ENCODE results near the gene ITPR2.
"Not testable (repeated sequence)": the region's sequence is repeated elsewhere in the genome, so short reads cannot be mapped to it uniquely, and the experiment has no call there.

Gene ITPR2

DNA sequence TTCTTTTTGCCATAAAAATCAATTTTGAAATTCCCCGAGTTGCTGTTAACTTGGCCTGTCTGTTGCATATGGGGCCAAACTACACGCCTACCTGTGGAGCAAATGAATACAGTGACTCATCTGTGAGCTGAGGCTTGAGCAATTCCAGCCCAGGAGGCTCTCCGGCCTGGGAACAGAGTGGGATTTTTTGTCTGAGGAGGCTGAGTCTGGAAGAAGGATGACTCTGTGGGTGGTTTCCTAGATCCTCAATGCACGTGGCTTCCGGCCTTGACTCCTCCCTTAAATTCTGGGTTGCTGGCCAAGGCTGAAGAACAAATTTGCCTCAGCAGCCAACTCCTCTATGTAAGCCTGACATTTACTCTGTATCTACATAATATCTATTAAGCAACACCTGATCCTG, 513.5 kb downstream of the ITPR2 start:
- no peak for DNase-seq

DNA sequence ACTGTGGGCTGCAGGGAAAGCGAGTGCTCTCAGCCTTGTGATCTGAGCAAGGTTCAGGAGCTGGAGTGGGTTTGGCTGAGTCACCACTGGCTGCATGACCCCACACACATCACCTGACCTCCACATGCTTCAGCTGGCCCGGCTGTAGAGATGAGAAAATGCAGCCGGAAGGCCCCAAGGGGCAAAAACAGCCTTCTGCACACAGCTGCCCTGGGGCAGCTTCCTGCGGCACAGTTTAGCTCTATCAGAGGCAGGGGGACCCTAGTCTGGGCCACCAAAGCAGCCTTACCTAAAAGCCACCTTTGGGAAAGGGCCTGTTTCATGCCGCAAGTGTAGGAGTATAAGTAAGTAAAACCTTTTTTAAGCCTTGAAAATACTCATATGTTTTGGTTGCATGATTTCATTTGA, 514.3 kb downstream of the ITPR2 start:
- no peak for DNase-seq

DNA sequence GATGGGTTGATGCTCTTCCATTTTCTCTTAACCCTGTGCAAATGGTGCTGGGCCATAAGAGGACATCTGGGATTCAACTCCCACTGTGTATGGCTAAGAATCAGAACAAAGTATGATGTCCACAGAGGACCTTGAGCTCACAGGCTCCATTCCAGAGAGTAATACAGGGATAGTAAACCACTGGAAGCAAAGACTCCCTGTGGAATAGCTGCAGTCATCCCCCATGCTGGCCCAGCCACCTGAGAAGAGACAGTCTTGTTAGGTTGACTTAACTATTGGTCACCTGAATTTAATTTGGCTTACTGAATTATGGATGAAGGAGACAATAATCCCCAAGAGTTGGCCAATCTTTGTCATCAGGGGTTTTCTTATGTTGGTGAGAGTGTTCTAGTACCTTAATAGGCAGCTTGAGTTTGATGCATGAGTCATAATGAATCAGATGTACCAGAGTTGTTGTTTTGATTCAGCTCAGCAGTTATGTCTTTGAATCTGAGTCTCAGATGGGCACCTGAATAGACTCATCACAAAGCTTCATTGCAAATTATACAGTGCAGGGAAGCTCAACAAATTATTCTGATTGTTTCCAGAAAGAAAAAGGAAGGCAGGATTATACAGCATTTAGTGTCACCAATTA, 514.9 kb downstream of the ITPR2 start:
- DNase-seq: no peak

DNA sequence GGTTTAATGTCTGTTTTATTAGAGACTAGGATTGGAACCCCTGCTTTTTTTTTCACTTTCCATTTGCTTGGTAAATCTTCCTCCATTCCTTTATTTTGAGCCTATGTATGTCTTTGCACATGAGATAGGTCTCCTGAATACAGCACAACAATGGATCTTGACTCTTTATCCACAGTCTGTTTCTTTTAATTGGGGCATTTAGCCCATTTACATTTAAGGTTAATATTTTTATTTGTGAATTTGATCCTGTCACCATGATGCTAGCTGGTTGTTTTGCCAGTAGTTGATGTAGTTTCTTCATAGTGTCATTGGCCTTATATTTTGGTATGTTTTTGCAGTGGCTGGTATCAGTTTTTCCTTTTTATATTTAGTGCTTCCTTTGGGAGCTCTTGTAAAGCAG, 518.9 kb downstream of the ITPR2 start:
- not testable (repeated sequence) for DNase-seq

DNA sequence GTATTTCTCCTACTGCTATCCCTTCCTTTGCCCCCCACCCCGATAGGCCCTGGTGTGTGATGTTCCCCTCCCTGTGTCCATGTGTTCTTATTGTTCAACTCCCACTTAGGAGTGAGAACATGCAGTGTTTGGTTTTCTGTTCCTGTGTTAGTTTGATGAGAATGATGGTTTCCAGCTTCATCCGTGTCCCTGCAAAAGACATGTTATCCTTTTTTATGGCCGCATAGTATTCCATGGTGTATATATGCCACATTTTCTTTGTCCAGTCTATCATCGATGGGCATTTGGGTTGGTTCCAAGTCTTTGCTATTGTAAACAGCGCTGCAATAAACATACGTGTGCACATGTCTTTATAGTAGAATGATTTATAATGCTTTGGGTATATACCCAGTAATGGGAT, 522.5 kb downstream of the ITPR2 start:
- DNase-seq: not testable (repeated sequence)

DNA sequence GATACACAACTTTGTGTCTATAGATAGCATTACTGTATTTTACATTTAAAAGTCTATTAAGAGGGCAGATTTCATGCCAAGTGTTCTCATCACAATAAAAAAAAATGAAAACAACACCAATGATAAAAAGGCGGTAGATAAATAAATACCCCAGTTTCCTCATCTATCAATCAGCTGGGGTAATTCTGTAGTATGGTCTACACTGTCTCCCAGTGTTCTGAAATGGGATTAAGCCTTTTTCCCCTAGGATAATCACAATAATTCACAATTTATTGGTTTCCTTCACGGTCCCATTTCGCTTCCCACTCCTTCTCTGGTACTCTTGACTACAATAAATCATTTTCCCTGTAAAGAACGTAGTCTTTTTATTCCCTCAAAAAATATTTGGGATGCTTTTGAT, 523.4 kb downstream of the ITPR2 start:
- no peak for DNase-seq

DNA sequence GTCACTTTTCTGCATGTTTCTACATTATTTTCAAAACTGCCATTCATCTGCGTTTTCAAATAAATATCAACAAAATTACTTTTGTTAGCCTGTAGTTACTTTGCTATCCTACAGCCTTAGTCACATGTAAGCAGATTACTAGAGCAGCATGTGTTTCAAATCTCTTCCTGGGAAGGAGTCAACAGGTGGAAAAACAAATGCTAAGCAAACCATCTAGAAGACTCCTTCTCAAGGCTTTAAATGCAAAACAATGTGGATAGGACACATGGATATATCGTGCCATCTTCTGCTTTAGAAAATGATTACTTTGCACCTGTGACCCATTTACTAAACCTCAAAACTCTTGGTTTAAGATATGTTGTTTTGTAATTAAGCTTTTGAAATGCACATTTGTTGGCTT, 528.7 kb downstream of the ITPR2 start:
- DNase-seq: no peak

DNA sequence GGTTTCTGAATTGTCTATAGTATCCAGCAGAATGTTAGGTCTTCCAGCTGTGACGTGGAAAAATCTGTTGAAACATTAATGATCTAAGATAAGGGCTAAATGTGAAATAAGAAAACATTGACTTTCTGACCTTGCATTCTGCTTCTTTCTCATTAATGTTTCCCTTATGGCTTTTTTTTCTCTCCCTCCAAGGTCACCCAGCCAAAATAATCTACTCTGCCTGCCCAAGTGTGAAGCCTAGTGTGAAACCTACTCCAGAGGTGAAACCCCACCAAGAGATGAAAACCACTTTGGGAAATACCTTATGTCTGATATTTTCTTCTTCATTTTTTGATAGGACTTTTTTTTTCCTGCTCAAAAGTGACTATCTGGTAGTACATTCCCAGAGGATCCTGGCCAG, 529.6 kb downstream of the ITPR2 start:
- DNase-seq: no peak

DNA sequence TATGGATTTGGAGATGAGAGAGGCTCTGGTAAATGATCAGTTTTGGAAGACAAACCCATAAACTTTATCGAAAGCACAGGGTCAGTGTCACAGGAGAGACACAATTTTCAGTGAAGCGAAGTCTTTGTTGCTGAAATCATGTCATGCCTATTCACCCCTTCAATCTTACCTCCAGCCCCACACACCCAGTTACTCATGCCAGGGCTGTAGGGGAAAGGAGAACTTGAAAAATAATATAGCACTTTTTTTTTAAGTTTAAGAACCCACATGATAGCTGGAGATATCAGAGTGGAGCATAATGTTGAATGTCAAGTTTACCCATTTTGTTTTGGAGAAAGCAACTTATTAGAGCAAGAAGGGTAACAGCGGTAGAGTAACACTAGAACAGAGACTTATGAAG, 530.2 kb downstream of the ITPR2 start:
- DNase-seq: no peak

DNA sequence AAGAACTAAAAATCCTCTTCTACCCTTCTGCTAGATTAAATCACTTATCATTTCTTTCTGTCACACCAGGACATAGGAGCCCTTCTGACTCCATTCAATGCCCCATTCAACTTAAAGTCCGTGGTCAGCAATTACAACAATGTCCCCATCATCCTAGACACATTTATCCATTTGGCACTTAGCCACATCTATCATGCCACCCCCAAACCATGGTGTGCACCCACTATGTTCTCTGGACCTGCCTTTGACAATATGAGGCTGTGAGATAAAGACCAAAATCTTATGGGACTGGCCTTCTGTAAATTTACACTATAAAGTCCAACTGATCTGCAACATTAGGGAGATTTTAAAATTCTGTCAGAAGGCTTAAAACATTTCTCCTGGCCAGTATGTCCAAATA, 533.2 kb downstream of the ITPR2 start:
- no peak for DNase-seq

DNA sequence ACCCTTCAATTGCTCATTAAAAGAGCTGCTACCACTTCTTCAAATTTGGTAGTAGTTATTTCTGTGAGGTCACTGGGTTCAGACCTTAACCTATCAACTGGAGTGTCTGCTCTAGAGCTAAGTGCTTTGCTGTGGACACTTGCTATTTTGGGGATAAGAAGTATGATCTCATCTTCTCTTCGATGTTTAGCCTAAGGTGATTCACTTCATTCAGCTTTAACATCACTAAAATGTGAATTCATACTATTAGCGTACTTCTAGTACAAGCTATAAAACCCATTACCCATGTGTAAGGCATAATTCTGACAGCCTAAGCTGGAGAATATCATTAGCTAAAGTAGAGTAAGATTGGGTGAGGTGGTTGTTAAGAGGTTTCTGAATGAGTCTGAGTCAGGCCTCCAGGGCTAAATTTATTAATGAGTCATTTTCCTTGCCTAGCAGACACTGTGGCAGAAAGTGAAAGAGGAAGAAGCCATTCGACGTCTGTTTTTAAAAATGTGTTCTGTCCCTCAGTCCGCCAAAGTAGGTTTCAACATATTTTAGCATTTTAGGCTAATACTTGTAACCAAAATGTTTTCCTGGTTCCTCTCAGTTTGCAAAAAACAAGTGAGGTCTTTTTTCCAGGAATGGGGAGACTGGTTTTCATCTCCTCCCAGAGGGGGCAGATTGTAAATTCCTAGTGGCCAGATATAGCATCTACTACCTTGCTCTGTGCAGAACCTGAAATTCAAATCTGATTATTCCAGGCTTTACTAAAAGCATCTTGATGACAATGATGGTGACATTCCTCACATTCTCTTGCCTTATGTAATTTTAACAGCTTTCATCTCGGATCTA, 534.0 kb downstream of the ITPR2 start:
- DNase-seq: no peak

DNA sequence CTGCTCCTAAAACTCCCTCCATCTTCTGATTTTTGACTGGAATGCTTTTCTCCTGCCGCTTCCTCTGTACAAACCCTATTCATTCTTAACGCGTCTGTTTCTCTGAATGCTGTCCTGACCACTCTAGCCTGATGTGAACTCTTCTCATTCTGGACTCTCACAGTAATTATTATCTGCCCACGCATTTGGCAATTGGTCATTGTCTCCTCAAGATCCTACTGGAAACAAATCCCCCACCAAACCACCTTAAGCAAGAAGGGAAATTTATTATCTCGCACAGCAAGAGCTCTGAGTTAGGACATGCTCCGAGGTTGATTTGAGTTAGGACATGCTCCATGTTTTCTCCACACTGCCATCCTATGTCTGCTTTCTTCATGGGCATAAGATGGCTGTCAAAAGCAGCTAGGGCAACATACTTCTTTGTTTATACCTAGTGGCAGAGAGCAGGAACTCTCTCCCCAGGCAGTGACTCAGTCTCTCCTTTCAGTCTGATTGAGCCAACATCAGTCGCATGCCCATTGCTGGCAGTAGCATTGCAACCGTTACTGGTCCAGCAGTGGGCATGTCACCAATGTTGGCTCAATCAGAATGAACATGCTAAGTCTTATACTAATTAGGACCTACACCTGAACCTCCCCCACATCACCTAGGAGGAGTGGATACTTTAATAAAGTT, 535.5 kb downstream of the ITPR2 start:
- DNase-seq: no peak

DNA sequence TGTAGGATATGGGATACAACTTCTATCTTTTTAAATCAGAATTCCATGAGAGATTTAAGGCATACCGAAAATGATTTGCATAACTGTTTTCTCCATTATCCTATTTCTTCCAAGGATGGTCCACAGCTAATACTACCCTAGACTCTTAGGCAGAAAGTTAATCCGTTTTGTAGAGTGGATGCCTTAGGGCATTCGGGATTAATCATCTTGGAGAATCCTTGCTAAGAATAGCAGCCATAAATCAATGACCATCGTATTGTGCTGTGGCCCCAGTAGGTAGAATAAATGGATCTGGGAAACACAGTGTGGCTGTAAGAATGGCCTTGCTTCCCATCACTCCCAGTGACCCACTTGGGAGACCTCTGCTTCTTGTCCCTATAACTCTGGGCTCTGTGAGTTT, 538.0 kb downstream of the ITPR2 start:
- no peak for DNase-seq

DNA sequence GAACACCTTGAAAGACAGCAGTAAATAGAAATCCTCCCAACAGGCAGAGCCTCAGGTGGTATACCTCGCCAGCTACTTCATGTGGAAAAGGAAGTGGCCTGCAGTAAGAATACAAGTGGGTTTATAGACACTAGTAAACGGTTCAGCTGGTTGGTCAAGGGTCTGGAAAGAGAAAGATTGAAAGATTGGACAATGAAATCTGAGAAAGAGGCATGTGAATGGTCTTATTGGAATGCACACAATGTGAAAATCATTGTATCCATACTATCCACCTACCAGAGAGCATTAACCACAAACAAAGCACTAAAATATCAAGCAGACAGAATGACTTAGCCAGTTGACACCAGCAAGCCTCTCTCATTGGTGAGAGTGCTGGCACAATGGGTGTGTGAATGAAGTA, 539.4 kb downstream of the ITPR2 start:
- DNase-seq: no peak

DNA sequence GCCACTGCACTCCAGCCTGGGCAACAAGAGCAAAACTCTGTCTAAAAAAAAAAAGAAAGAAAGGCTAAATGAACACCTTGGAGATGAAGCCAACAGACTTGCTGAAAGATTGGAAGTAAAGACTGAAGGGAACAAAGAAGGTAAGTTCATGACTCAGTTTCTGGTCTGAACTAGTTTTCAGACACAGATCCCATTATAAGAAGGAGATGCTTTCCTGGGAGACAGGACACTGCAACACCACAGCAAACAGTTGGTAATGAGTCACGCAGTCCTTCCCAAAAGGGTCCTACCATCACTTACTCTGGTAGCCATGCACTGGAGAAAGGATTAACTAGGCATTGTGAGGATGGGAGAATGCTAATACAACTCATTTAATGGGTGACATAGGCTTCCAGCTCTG, 540.4 kb downstream of the ITPR2 start:
- no peak for DNase-seq

DNA sequence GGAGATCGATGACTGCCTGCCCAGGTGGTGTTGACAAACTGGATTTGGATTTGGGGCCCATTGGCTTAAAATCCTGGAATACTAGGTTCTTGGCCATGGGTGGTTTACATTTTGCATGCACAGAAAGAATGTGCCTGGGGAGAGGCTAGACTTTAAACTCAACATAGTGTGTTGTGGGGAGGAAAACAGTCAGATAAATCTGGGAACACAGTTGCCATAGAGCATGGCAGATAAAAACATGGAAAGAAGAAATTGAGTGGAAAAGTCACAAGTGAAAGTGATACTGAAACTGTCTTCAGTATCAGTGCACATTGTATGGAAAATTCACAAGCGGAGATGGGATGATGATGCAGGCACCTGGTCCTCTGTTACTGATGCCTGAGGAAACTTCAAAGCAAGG, 542.4 kb downstream of the ITPR2 start:
- no peak for DNase-seq

DNA sequence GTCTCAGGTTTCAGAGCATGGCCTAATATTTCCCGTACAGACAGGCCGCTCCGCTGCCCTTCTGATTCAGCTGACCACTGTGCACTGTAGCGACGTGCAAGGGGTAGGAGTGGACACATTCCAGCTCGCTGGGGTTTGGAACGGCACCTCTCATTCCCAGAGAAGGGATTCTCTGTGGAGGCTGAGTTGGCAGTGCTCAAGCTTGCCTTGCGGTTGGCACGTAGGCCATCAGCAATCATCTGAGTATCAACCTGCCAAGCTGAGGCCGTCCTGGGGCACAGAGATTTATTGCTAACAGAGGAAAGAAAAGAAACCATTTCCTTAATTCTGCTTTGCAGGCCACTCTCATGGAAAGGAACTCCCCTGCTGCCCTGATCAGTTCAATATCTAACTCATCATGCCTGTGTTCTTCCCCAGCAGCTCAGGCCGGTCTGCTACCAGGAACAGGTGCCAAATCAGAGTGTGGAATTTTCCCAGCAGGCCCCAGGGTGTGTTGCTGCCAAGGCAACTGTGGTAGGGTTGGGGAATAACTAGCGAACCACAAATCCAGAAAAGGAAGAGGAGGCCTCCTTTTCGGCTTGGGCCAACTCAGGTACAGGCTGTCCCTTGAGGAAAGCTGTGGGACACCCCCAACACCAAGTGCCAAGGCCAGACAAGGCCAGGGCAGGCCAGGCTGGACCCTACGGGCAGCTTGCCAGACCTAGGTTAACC, 545.2 kb downstream of the ITPR2 start:
- DNase-seq: no peak

All from NCI-H2171 treated with DMSO at 0.1 percent for 48 hours (cell line).